Endometrium (tissue), 2 donors: ENCODE measurements around the gene SH3RF3.
"Not testable (repeated sequence)": the region's sequence is repeated elsewhere in the genome, so short reads cannot be mapped to it uniquely, and the experiment has no call there.

ENCODE experiments used
- FAIRE-seq: peaks from 2 replicates; lab custom pipeline; 2012; peaks lifted over from hg19 to GRCh38; lab: Jason Lieb, UNC
- donor health status: control.
- donor health status: control.

The SH3RF3 gene

DNA sequence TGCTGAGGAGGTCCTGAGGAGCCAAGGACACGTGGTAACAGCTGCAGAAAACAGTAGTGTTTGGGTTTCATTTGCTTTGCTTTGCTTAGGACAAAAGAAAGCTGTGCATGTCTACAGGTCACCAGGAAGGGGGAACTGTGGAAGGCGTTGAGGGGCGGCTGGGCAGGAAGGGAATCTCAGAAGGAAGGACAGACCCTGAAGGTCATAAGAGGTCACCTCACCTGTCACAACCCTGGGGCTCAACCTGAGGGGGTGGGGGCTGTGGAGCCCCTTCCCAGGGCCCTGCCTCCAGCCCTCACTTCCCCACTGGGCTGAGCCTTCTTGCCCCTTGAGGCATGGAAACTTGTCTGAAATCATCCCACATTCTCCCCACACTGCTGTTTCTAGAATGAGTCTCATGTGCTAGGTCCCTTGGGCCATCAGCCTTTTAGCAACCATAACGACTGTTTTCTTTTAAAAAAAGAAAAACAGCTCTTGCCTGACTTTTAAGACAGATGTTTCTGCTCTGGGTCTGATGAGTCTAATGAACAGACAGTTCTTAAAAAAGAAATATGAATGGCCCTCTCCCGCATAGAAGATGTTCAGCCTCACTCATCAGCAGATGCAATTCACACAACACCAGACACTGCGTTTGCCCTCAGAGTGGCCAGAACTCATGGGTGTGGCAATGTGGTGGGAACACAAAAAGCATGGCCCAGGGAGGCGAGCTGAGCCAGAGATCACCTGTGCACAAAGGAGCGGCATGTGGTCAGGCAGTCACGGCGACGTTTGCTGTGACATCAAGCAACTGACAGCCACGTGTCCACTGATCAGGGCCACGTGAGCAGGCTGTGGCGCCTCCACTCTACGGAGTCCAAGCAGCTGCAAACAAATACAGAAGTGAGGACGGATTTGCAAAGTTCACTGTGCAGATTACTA, 400.8 kb downstream of the SH3RF3 start:
- FAIRE-seq, result peak; percentile 8

DNA sequence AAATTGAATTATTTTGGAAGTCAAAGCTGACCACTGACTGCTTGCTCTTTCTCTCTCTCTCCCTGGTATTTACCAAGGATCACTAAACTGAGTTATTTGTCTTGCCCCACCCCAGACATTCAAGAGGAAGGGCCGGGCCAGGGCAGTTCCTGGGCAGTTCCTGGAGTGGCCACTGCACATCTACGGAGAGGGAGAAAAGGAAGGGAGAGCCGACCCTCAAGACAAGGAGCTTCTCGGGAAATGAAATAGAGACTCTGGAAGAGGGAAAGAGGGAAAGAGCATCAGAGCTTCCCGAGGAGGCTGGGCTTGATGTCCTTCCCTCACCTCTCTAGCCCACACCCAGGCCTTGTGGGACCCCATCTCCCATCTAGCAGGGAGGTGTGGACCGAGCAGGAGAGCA, 401.7 kb downstream of the SH3RF3 start:
- FAIRE-seq, result no peak

DNA sequence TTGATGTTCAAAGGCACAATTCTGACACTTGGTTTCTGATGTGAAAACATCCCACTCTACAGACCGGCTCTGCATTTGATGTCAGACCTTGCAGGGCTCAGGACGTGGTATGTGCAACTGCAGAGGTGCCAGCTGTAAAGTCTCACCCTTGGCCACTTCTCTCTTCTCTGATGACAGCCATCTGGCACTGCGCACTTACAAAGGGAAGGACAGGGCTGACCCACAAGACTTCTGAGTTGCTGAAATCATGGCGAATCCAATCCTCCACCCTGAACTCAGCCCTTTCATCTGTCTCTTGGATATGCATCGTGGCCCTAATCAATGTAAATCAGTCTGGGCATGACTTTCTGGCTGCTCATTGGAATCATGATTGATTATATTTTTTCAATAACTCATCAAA, 402.2 kb downstream of the SH3RF3 start:
- FAIRE-seq, result no peak

DNA sequence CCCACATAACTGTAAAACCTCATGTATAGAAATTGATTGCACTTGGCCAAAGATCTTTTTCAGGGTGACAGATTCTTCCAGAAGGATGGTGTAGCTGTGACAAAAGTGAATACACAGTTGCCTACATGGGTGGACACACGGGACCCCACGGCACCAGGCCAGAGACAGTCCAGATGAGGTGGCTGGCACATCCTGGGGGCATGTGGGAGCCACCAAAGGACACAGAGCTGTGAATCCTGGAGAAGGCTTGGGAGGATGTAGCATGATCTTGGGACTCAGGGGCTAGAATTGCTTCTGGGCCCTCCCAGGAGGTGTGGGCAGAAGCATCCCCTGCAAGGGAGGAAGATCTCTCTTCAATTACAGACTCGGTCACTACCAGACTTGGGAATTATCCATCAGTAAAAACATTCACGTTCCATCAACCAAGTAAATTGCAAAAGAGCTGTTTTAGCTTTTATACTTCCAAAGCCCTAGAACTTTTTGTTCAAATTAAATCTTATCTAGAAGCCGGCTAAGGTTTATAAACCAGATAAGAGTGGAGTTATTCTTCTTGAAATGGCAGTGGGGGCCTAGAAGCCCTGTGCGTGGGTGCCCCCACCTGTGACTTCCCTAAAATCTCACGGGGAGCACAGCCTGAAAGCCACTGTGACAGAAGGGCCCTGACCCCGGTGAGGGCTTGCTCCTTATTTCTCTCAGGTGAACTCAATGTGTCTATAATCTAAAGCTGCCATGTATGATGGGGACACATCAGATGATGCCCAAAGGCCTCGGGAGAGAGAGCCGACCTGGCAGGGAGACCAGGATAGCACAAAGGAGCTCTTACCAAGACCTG, 403.1 kb downstream of the SH3RF3 start:
- no peak for FAIRE-seq

DNA sequence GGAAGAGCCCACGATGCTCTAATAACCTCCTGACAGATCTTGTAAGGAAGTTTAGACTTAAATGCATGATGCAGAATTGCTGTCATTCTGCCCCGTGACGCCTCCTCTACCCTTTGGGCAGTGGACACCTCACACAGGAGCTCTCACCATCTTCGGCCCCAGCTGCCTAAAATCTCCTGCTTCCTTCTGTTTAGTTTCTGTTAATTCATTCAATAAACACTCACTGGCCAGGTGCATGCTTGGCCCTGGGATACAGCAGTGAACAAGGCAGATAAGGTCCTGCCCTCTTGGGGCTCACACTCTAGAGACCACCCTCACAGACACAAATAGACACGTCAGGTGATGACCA, 403.7 kb downstream of the SH3RF3 start:
- FAIRE-seq, result no peak

DNA sequence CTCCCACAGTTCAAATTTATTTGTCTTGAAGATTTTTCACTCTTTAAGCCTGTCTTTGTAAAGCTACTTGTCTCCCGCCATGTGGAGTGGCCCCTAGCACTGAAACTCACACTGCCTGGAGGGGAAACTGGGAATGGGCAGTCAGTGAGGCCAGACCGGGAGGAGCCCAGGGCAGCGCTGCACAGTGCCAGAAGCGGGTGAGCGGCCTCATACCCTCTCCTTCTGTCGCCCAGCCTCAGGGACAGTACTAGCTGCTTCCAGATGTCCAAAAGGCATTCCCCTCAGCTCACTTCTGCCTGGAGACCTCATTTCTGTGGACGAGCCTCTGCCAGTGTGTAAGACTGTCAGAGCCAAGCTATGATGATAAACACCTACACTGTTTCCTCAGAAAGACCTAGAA, 404.8 kb downstream of the SH3RF3 start:
- no peak for FAIRE-seq

DNA sequence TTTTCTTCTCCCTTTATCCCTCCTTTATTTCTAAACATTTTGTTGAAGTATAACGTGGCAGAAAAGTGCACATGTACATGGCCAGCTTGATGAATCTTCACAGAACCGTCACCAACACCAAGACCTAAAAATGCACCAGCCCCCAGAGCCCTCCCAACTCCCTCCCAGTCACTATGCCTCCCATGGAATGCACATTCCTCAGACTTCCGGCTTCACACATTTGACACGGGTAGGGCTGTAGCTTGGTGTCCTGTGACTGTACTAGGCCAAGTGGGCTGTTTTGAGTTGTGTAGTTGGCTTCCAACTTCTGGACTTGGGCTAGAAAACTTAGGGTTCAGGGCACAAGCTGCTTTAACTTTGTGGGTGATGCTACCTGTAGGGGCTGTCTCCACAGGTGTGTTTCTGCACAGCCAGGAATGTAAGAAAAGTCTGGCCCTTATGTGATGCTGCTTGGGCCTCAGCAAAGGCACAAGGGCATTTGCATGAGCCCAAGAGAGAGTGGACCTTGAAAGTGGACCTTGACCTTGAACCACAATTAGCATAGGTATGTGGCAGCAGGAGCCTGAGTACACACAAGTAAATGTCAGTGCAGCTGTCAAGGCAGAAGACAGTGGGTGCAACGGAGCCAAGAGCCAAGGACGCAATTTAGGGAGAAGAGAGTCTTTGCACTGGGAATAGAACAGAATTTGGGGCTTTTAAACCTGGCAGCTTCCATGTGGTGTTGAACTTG, 406.4 kb downstream of the SH3RF3 start:
- FAIRE-seq, result no peak

DNA sequence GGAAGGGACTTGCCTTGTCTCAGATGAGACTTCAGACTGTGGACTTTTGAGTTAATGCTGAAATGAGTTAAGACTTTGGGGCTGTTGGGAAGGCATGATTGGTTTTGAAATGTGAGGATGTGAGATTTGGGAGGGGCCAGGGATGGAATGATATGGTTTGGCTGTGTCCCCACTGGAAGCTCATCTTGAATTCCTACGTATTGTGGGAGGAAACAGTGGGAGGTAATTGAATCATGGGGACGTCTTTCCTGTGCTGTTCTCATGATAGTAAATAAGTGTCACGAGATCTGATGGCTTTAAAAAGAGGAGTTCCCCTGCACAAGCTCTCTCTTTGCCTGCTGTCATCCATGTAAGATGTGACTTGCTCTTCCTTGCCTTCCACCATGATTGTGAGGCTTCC, 407.6 kb downstream of the SH3RF3 start:
- FAIRE-seq, result not testable (repeated sequence)

DNA sequence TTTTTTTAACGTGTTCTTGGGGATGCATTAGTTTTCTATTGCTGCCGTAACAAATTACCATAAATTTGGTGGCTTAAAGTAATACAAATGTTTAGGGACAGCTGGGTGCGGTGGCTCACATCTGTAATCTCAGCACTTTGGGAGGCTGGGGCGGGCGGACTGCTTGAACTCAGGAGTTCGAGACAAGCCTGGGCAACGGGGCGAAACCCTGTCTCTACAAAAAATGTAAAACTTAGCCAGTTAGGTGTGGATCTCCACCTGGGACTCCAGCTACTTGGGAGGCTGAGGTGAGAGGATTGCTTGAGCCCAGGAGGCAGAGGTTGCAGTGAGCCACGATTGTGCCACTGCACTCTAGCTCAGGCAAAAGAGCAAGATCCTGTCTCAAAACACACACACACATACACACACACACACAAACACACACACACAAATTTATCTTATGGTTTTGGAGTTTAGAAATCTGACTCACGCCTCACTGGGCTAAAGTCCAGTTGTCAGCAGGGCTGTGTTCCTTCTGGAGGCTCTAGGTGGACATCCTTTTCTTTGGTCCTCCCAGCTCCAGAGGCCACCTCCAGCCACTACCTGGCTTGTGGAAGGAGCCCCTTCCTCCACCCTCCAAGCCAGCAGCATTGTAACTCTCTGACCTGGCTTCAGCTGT, 408.7 kb downstream of the SH3RF3 start:
- no peak for FAIRE-seq

DNA sequence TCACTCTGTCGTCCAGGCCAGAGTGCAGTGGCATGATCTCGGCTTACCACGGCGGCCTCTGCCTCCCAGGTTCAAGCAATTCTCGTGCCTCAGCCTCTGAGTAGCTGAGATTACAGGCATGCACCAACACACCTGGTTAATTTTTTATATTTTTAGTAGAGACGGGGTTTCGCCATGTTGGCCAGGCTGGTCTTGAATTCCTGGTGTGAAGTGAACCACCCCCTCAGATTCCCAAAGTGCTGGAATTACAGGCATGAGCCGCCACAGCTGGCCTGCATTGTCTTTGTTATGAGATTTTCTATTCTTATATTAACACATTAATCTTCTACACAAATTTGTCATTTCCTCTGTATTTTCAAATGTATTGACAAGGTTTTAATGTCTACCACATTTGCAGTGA, 409.5 kb downstream of the SH3RF3 start:
- FAIRE-seq, result no peak

DNA sequence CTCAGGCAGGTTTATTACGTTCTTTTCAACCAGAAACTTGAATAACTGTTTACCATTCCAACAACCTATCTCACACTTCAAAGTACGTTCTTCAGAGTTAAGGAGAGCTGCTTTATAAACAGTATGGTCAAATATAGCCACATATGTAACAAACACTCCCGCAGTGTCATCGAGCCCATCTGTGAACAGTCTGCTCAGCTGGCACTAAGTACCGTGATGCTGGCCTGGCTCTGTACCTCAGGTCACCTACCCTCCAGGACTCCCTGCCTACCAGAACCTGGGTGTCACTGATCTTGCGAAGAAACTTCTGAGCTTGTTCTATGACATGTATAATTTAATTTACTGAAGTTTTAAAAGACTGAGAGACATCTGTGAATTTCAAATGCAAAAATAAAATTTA, 413.4 kb downstream of the SH3RF3 start:
- no peak for FAIRE-seq

DNA sequence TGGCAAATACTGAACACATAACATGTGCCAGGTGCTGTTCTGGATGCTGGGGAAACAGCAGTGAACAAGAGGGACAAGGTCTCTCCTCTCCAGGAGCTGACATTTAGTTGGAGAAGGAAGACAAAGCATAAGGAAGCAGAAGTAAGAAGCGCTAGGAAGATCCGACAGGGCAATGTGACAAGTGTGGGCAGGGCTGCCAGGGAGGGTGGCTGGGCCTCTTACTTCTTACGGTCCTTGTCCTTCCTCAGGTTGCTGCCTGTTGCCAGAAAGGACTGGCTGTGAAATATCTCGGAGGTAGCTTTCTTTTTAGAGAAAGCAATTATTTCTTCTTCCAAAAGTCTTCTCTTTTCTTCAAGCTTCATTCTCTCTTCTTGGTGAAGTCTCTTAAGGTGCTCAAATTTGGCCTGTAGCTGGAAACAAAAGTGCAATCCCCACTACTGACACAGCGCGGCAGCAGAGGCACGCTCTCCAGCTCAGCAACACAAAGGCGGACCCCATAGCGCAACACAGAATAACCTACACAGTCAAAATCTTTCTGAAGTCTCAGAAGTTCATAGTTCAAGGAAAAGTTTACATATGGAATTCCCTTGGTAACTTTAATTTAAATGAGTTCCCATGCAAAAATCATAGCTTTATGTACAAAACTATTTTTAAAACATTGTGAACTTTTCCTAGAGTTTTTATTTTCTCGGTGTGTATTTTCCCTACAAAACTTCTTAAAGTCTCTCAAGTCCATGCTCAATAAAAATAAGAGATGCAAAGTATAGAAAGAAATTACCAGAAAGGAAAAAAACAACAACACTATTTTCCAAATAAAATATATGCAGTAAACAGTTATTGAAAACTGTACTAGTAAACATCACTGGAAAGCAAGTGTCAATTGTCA, 417.1 kb downstream of the SH3RF3 start:
- peak; percentile 92 for FAIRE-seq

DNA sequence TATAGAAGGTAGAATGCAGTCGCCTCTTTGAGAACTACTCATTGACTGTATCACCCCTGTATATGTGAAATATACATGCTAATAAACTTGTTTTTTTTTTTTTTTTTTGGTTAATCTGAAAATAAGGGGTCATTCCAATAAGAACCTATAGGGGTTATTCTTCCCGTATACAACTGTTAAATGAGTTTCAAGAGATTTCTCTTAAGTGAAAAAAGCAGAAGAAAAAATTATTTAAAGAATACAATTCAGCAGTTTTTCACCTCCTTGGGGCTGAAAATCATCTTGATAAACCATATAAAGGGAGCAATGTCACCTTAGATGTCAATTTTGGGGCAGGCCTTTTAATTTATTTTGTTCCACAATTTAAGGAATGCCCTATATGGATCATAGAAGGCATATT, 418.3 kb downstream of the SH3RF3 start:
- FAIRE-seq, result no peak

DNA sequence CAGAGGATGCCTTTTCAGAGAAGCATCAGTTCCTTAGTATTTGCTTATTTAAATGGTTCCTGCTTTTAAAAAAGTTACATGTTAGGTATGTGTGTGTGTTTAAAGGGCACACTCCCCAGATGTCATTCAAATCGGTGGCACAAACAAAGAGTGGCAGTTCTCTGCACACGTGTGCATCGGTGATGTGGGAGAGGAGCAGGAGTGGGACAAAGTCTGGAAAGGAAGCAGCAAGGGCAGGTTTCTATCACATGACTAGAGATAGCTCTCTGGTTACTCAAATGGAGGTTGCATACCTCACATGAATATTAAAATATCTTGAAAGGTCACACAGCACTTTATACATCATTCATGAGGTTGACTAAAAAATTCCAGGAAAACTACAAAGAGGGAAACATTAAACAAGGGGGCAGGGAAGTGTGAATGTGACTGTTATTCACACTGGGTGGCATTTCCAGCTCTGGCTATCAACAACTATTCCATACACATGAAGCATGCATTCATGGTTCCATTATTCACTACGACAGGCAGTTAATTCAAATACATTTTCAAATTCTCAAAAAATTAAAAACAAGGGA, 420.1 kb downstream of the SH3RF3 start:
- no peak for FAIRE-seq
